ENCODE data around the gene EXOC3L1. TPM values are rescaled to one million over a fixed set of nuclear protein-coding genes. Genes with fewer than 3 reads are reported as not detected.
A peak's percentile ranks its signal among the peaks of the same experiment; 100 is the strongest.

EXOC3L1 gene
- total RNA-seq, 1 donor from 2014 or later: 0.45 TPM

DNA sequence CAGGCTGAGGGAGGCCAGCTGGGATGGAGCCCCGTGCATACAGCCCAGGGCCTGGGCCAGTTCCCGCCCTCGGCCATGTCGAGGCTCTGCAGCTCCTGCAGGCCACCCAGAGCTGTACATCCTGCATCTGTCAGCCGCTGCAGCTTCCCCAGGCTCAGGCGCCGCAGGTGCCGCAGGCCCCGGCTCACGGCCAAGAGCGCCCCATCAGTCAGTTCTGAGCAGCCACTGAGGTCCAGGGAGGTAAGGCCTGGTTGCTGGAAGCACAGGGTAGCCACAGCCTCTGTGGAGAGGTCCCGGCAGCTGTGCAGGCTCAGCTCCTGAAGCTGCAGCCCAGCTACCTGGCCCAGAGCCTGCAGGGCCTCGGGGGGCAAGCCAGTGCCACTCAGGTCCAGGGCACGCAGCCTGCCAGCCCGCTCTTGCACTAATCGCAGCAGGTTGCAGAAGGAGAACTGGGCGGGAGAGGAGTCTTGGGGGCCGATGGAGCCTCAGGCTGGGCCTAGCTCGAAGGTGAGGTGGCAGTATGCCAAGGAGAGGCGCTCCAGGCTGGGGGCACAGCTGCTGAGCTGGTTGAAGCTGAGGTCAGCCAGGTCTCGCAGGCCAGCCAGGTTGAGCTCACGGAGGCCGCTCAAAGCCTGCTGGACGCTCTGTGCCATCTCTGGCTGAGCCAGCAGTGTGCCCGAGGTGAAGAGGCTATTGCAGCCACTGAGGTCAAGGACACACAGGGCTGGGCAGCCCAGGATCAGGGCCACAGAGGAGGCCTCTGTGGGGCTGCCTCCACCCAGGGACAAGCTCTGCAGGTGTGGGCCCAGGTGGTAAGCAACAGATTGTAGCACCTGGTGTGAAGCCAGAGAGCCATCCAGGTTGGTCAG, 20.4 kb upstream of the EXOC3L1 start:
- H3K4me2 ChIP-seq (ENCODE audit: low read length): no peak overlapping the region
- no peak overlapping the region for H3K9ac ChIP-seq (ENCODE audit: low read length)
- H3K36me3 ChIP-seq (ENCODE audit: insufficient read depth, low read length): no peaks in the 10 kb centered on the region
- FAIRE-seq (no peak), DNase-seq (ENCODE audit: low read depth) (no peak)
- no peaks in the 10 kb centered on the region for H3K27me3 ChIP-seq (ENCODE audit: insufficient read depth, low read length)
- Mint-ChIP-seq H3K4me3 (ENCODE audit: unreplicated experiment) (peak overlapping the region; percentile 14), H3K36me3 (ENCODE audit: low read depth, unreplicated experiment) (peaks cover 12% of the 10 kb centered on the region), H3K27ac (ENCODE audit: unreplicated experiment) (no peak overlapping the region), H3K27me3 (ENCODE audit: low read depth, unreplicated experiment) (peaks cover 8% of the 10 kb centered on the region), H3K9me3 (ENCODE audit: unreplicated experiment) (no peaks in the 10 kb centered on the region), H3K4me1 (ENCODE audit: low read depth, unreplicated experiment) (peaks cover 2% of the 10 kb centered on the region)
- no peaks in the 10 kb centered on the region for H3K9me3 ChIP-seq (ENCODE audit: insufficient read depth, low read depth, low read length)
- no peak overlapping the region for H2AFZ ChIP-seq (ENCODE audit: low read depth, low read length)
- H3K27ac ChIP-seq (ENCODE audit: low read depth, low read length): no peak overlapping the region
- peaks cover 12% of the 10 kb centered on the region for H3K4me1 ChIP-seq (ENCODE audit: insufficient read depth, low read length)
- no peaks in the 10 kb centered on the region for H3K79me2 ChIP-seq (ENCODE audit: insufficient read depth, low read length)
- no peak overlapping the region for H3K4me3 ChIP-seq (ENCODE audit: insufficient read depth, low read depth, low read length)
- H4K20me1 ChIP-seq (ENCODE audit: insufficient read depth, low read length): no peaks in the 10 kb centered on the region
- TF ChIP-seq EZH2 (IDR thresholded peaks at IDR 0.05; ENCODE audit: insufficient read depth, low read length): no peak
- TF ChIP-seq, protein P1, sequence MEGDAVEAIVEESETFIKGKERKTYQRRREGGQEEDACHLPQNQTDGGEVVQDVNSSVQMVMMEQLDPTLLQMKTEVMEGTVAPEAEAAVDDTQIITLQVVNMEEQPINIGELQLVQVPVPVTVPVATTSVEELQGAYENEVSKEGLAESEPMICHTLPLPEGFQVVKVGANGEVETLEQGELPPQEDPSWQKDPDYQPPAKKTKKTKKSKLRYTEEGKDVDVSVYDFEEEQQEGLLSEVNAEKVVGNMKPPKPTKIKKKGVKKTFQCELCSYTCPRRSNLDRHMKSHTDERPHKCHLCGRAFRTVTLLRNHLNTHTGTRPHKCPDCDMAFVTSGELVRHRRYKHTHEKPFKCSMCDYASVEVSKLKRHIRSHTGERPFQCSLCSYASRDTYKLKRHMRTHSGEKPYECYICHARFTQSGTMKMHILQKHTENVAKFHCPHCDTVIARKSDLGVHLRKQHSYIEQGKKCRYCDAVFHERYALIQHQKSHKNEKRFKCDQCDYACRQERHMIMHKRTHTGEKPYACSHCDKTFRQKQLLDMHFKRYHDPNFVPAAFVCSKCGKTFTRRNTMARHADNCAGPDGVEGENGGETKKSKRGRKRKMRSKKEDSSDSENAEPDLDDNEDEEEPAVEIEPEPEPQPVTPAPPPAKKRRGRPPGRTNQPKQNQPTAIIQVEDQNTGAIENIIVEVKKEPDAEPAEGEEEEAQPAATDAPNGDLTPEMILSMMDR (IDR thresholded peaks at IDR 0.05; ENCODE audit: insufficient read depth, low read depth, low read length): no peak

DNA sequence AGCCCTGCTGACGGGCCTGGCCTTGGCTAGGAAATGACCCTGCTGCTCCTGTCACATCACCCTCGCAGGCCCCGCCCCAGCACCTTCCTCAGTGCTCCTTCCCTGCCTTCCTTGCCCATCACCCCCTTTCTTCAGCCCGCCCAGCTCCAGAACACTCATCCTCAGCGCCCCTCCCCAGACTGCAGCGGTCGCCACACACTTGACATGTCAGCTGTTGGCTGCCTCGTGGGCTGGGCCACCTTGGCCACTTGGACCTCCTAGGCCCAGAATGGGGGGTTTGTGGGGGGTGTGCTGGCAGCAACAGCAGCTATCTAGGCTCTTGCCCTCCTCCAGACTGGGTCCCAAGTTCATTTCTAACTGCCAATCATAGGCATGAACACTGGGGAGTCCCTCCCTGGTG, 19.6 kb upstream of the EXOC3L1 start:
- no peak for FAIRE-seq
- peaks cover 6% of the 10 kb centered on the region for H3K27me3 Mint-ChIP-seq (ENCODE audit: low read depth, unreplicated experiment)
- no peaks in the 10 kb centered on the region for H4K20me1 ChIP-seq (ENCODE audit: insufficient read depth, low read length)

More for the DNA sequence above, 19.6 kb upstream of the EXOC3L1 start:
- TF ChIP-seq, protein P1 (IDR thresholded peaks at IDR 0.05; ENCODE audit: insufficient read depth, low read depth, low read length): no peak
- TF ChIP-seq EZH2 (IDR thresholded peaks at IDR 0.05; ENCODE audit: insufficient read depth, low read length): no peak
- no peak overlapping the region for H3K4me3 Mint-ChIP-seq (ENCODE audit: unreplicated experiment)
- Histone ChIP-seq H3K4me2 (ENCODE audit: low read length) (no peak overlapping the region), H3K36me3 (ENCODE audit: insufficient read depth, low read length) (no peaks in the 10 kb centered on the region), H3K4me3 (ENCODE audit: insufficient read depth, low read depth, low read length) (no peak overlapping the region), H3K9me3 (ENCODE audit: insufficient read depth, low read depth, low read length) (no peaks in the 10 kb centered on the region), H3K4me1 (ENCODE audit: insufficient read depth, low read length) (peaks cover 12% of the 10 kb centered on the region), H3K27me3 (ENCODE audit: insufficient read depth, low read length) (no peaks in the 10 kb centered on the region), H2AFZ (ENCODE audit: low read depth, low read length) (no peak overlapping the region), H3K27ac (ENCODE audit: low read depth, low read length) (no peak overlapping the region), H3K79me2 (ENCODE audit: insufficient read depth, low read length) (no peaks in the 10 kb centered on the region), H3K9ac (ENCODE audit: low read length) (no peak overlapping the region)
- H3K4me1 Mint-ChIP-seq (ENCODE audit: low read depth, unreplicated experiment): peaks cover 2% of the 10 kb centered on the region
- no peak overlapping the region for H3K27ac Mint-ChIP-seq (ENCODE audit: unreplicated experiment)
- peaks cover 8% of the 10 kb centered on the region for H3K36me3 Mint-ChIP-seq (ENCODE audit: low read depth, unreplicated experiment)
- H3K9me3 Mint-ChIP-seq (ENCODE audit: unreplicated experiment): no peaks in the 10 kb centered on the region
- DNase-seq (ENCODE audit: low read depth): no peak

Measured in astrocyte (in vitro differentiated cells and primary cell).